CD4-positive, alpha-beta T cell (primary cell): ENCODE measurements around the gene VAMP5. TPM values are rescaled to one million over a fixed set of nuclear protein-coding genes. Genes with fewer than 3 reads are reported as not detected.

Source experiments
- ATAC-seq: fragments of 200-7000 bp; cut with Tn5 transposase; one replicate; pipeline ENCODE4 v1.10.0; 2022; ENCODE audit warnings: mild to moderate bottlenecking; ENCODE audit not compliant: poor library complexity
- CTCF ChIA-PET: fragments of 350-600 bp; sonication (Branson Sonifier 250); formaldehyde crosslinking; loops from one replicate; lab custom pipeline; 2021; ENCODE audit warnings: antibody characterized with exemption, inconsistent platforms; lab: Charles Lee
- POLR2A ChIA-PET: fragments of 350-600 bp; sonication (Branson Sonifier 250); formaldehyde crosslinking; loops from one replicate; lab custom pipeline; 2021; ENCODE audit warnings: antibody characterized with exemption, inconsistent platforms; lab: Charles Lee
- DNase-seq, 14 experiments: peaks; one replicate each; pipeline ENCODE4 v3.0.0-alpha.2; 2013 to 2020; ENCODE audit warnings: mixed read lengths in 2 of 14
- H3K27ac ChIP-seq, 2 donors: one replicate each; pipeline versions ENCODE4 v1.5.1 to v1.7.0; 2013; ENCODE audit warnings: low read length in 2 of 2, low read depth in 1 of 2, mild to moderate bottlenecking in 1 of 2
- H3K27me3 ChIP-seq, 2 experiments: 1 replicate in 1 of 2; 2 replicates in 1 of 2; pipeline versions ENCODE4 v1.6.1 to v1.7.0; 2013; ENCODE audit warnings: low read length in 2 of 2, control low read depth in 1 of 2, mild to moderate bottlenecking in 1 of 2, moderate library complexity in 1 of 2; ENCODE audit not compliant: insufficient read depth in 2 of 2, control insufficient read depth in 1 of 2
- H3K36me3 ChIP-seq: one replicate; pipeline ENCODE4 v1.6.1; 2013; ENCODE audit warnings: low read length, control low read depth; ENCODE audit not compliant: insufficient read depth
- H3K4me1 ChIP-seq: one replicate; pipeline ENCODE4 v1.6.1; 2013; ENCODE audit warnings: low read length, control low read depth; ENCODE audit not compliant: insufficient read depth
- H3K4me3 ChIP-seq: one replicate; pipeline ENCODE4 v1.5.1; 2013; ENCODE audit warnings: mild to moderate bottlenecking, low read length, moderate library complexity
- H3K9me3 ChIP-seq, 2 experiments: 1 replicate in 1 of 2; 2 replicates in 1 of 2; pipeline versions ENCODE4 v1.6.1 to v1.7.0; 2013; ENCODE audit warnings: low read length in 2 of 2, mild to moderate bottlenecking in 2 of 2, control low read depth in 1 of 2, moderate library complexity in 1 of 2; ENCODE audit not compliant: control insufficient read depth in 1 of 2, insufficient read depth in 1 of 2
- H3K27ac Mint-ChIP-seq: one replicate; pipeline ENCODE4 v1.8.0; 2020; ENCODE audit warnings: mixed read lengths
- H3K27me3 Mint-ChIP-seq: one replicate; pipeline ENCODE4 v1.8.0; 2021; ENCODE audit warnings: mixed read lengths
- H3K36me3 Mint-ChIP-seq: one replicate; pipeline ENCODE4 v1.8.0; 2021; ENCODE audit warnings: low read depth, mixed read lengths
- H3K4me1 Mint-ChIP-seq: one replicate; pipeline ENCODE4 v1.8.0; 2021; ENCODE audit warnings: low read depth, mixed read lengths
- H3K4me3 Mint-ChIP-seq: one replicate; pipeline ENCODE4 v1.8.0; 2020; ENCODE audit warnings: mild to moderate bottlenecking, mixed read lengths
- H3K9me3 Mint-ChIP-seq: one replicate; pipeline ENCODE4 v1.8.0; 2020; ENCODE audit warnings: mixed read lengths
- intact Hi-C, 2 experiments: fragments of 100-400 bp; cut with DNase I in 1 of 2; cut with micrococcal nuclease in 1 of 2; formaldehyde crosslinking; loops; one replicate each; pipeline versions ENCODE4 v1.15.1 to v1.9.0; 2023 to 2025; cut with DNase I, micrococcal nuclease
- total RNA-seq, 174 experiments: library from RNA in 2 of 174; stranded (reverse) in 2 of 174; gene quantifications; one replicate each; pipeline ENCODE4 v1.2.3 and lab custom pipeline; 2021 to 2026
- TF ChIP-seq, protein P1 (sequence below): fragments of 200-600 bp; IDR thresholded peaks from one replicate; pipeline ENCODE4 v1.8.0; 2022; ENCODE audit warnings: antibody characterized with exemption, mild to moderate bottlenecking

The VAMP5 gene
- total RNA-seq, 2 experiments from 2014 or later, result 17.0 to 17.2 TPM

DNA sequence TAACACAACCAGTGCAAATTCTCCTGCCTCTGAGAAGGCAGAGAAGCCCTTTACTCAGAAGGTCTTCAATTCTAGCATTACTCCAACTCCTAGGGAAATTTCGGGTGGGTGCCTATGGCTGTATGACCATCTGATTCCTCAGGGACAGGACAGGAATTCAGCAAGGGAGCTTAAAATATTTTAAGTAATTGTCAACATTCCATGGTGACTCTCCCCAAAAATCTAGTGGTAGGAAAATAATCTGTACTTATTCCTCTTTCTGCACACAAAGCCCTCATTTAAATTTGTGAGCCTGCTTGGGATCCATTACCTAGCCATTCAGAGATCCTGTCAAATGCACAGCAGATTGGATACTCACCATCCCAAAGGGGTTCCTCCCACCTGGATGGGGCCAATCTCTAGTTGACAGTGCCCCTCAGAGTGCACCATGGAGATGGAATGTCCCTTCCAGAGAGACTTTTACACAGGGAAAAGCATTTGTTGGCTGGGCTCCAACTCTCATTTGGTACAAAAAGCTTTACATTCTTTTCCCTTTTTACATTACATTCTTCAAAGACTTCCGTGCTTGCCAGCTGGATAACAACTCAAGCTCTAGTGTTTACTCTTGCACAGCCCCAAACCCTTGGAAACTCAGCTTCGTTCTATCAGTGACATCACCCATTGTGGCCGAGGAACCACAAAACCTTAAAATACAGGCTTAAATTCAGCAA lies 21.3 kb downstream of the VAMP5 start:
- POLR2A ChIA-PET, result interaction anchor here (1.0 to 1.9 kb wide), 4 partner anchors 10 to 67 kb away, joined by 4 to 13 read pairs (median 8); partner anchors contain the start of genes MAT2A, RNF181, USP39 and VAMP5
- H3K4me1 ChIP-seq, result peaks cover 52% of the 10 kb centered on the region
- no peaks in the 10 kb centered on the region for H3K9me3 ChIP-seq
- Mint-ChIP-seq H3K27me3 (no peaks in the 10 kb centered on the region), H3K27ac (peak overlapping the region; percentile 51), H3K36me3 (peaks cover 53% of the 10 kb centered on the region), H3K4me1 (peaks cover 53% of the 10 kb centered on the region), H3K9me3 (no peaks in the 10 kb centered on the region), H3K4me3 (peak overlapping the region; percentile 20)
- H3K36me3 ChIP-seq, result peaks cover 38% of the 10 kb centered on the region
- intact Hi-C loops, result no loop called here
- no peak overlapping the region for H3K4me3 ChIP-seq
- TF ChIP-seq, protein P1, sequence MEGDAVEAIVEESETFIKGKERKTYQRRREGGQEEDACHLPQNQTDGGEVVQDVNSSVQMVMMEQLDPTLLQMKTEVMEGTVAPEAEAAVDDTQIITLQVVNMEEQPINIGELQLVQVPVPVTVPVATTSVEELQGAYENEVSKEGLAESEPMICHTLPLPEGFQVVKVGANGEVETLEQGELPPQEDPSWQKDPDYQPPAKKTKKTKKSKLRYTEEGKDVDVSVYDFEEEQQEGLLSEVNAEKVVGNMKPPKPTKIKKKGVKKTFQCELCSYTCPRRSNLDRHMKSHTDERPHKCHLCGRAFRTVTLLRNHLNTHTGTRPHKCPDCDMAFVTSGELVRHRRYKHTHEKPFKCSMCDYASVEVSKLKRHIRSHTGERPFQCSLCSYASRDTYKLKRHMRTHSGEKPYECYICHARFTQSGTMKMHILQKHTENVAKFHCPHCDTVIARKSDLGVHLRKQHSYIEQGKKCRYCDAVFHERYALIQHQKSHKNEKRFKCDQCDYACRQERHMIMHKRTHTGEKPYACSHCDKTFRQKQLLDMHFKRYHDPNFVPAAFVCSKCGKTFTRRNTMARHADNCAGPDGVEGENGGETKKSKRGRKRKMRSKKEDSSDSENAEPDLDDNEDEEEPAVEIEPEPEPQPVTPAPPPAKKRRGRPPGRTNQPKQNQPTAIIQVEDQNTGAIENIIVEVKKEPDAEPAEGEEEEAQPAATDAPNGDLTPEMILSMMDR, result no peak
- no peaks in the 10 kb centered on the region for H3K27me3 ChIP-seq
- CTCF ChIA-PET, result interaction anchor here (0.9 to 1.5 kb wide), 3 partner anchors 25 to 49 kb away, joined by 3 to 4 read pairs (median 4); no protein-coding TSS in a partner anchor
- no peak overlapping the region for H3K27ac ChIP-seq
- DNase-seq (no peak), ATAC-seq (no peak)

DNA sequence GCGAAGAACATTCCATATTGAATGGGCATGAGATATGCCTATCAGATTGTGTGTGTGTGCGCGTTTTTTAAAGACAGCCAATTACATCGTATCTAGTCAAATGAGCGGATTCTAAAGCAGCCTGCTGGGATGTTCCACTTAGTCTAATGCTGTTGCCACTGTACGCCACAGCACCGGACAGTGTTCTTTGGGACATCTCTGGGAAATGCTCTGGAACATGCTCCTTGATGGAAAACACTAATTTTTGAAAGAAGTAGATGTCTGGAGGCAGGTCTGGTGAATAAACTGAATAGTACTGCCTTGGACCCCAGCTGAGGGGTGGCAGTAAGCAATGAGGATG lies 21.9 kb downstream of the VAMP5 start:
- ChIA-PET CTCF (interaction anchor here (0.7 to 0.9 kb wide), 2 partner anchors 18 to 24 kb away, joined by 3 to 4 read pairs; no protein-coding TSS in a partner anchor), POLR2A (interaction anchor here (1.4 to 1.9 kb wide), 2 partner anchors 10 to 21 kb away, joined by 4 to 12 read pairs; partner anchors contain the start of genes RNF181 and VAMP5)
- Histone ChIP-seq H3K36me3 (peaks cover 38% of the 10 kb centered on the region), H3K27me3 (no peaks in the 10 kb centered on the region), H3K9me3 (no peaks in the 10 kb centered on the region), H3K27ac (no peak overlapping the region), H3K4me3 (no peak overlapping the region), H3K4me1 (peaks cover 57% of the 10 kb centered on the region)
- DNase-seq, result no peak
- intact Hi-C loops, result no loop called here
- no peak for ATAC-seq
- TF ChIP-seq, protein P1, result no peak
- H3K36me3 Mint-ChIP-seq, result peaks cover 53% of the 10 kb centered on the region
- no peaks in the 10 kb centered on the region for H3K27me3 Mint-ChIP-seq
- H3K4me3 Mint-ChIP-seq, result peak overlapping the region; percentile 20
- peaks cover 54% of the 10 kb centered on the region for H3K4me1 Mint-ChIP-seq
- no peaks in the 10 kb centered on the region for H3K9me3 Mint-ChIP-seq
- peak overlapping the region; percentile 11 for H3K27ac Mint-ChIP-seq

DNA sequence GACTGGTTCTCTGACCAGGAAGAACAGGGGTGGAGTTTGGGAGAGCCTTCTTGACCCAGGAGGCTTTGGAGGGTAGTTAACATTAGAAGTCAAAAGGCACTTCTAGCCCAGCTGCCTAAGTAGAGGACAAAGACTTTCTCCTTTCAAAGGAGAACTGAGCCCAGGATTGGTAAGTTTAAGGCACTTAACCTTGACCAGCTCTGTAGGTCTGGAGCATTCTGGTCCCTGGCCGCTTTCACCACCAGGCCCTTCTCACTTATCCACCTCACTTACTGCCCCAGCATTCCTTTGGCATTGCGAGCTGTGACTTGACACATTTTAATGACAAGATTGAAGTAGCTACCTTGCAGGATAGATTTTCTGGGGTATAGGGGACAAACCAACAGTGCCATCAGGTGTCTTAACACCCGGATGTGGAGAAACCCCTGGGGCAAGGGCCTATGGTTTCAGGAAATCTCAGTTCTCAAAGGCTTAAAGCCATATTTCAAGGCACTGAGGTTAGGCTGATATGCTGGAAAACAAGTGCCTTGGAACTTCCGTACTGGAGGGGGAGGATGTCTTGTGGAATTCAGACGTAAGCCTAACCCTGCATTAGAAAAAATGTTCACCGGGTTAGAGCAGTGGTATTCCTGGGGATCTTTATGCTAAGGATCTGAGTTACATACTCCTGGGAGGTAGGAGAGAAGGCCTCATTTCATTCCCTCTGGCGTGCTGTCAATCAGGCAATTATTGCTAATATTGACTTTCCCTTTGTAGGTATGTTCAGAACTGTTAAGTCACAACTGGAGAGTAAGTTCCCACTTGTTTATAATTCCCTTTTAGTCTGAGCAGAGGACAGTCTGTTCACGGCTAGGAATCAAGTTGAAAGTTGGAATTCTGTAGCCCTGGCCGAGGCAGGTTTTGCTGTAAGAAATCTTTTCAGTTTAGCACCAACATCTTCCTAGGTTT lies 23.3 kb downstream of the VAMP5 start:
- no peaks in the 10 kb centered on the region for H3K9me3 Mint-ChIP-seq
- Histone ChIP-seq H3K27me3 (no peaks in the 10 kb centered on the region), H3K27ac (no peak overlapping the region), H3K4me1 (peaks cover 57% of the 10 kb centered on the region), H3K4me3 (no peak overlapping the region), H3K9me3 (no peaks in the 10 kb centered on the region), H3K36me3 (peaks cover 38% of the 10 kb centered on the region)
- ChIA-PET CTCF (no interaction called here), POLR2A (interaction anchor here (0.6 to 1.3 kb wide), 3 partner anchors 12 to 256 kb away, joined by 3 to 4 read pairs (median 3); partner anchors contain the start of gene RNF181)
- peaks cover 62% of the 10 kb centered on the region for H3K36me3 Mint-ChIP-seq
- no peak overlapping the region for H3K27ac Mint-ChIP-seq
- no peaks in the 10 kb centered on the region for H3K27me3 Mint-ChIP-seq
- H3K4me3 Mint-ChIP-seq, result peak overlapping the region; percentile 49
- no peak for DNase-seq
- TF ChIP-seq, protein P1, result no peak
- H3K4me1 Mint-ChIP-seq, result peaks cover 62% of the 10 kb centered on the region
- intact Hi-C loops, result no loop called here
- ATAC-seq, result no peak
